Stimulated activated naive B cell treated with anti-CD40 and anti-IgM and Interleukin-4, amounts not matched to agents 10 μg/mL and 1 μg/mL and 100 μg/mL, for 72 hours (primary cell): ENCODE results near the gene LARGE1.

Source experiments
- ATAC-seq, 2 donors: fragments of 150-1000 bp; cut with Tn5 transposase; replicated peaks; 2 replicates each; pipeline ENCODE4 v1.10.0; 2021; ENCODE audit warnings: moderate library complexity in 1 of 2
- DNase-seq: peaks from one replicate; pipeline ENCODE4 v3.0.0; 2021
- H3K27ac Mint-ChIP-seq: one replicate; pipeline ENCODE4 v1.8.0; 2022; ENCODE audit warnings: mild to moderate bottlenecking, mixed read lengths
- H3K27me3 Mint-ChIP-seq, 2 donors: one replicate each; pipeline ENCODE4 v1.8.0; 2022; ENCODE audit warnings: mixed read lengths in 2 of 2
- H3K36me3 Mint-ChIP-seq, 2 donors: one replicate each; pipeline ENCODE4 v1.8.0; 2022; ENCODE audit warnings: mixed read lengths in 2 of 2, mild to moderate bottlenecking in 1 of 2
- H3K4me1 Mint-ChIP-seq, 2 donors: one replicate each; pipeline ENCODE4 v1.8.0; 2022; ENCODE audit warnings: mixed read lengths in 2 of 2, mild to moderate bottlenecking in 1 of 2
- H3K4me3 Mint-ChIP-seq, 2 donors: one replicate each; pipeline ENCODE4 v1.8.0; 2022; ENCODE audit warnings: mild to moderate bottlenecking in 2 of 2, mixed read lengths in 2 of 2, moderate library complexity in 1 of 2
- H3K9me3 Mint-ChIP-seq, 2 donors: one replicate each; pipeline ENCODE4 v1.8.0; 2022; ENCODE audit warnings: mixed read lengths in 2 of 2, mild to moderate bottlenecking in 1 of 2

Gene LARGE1

DNA sequence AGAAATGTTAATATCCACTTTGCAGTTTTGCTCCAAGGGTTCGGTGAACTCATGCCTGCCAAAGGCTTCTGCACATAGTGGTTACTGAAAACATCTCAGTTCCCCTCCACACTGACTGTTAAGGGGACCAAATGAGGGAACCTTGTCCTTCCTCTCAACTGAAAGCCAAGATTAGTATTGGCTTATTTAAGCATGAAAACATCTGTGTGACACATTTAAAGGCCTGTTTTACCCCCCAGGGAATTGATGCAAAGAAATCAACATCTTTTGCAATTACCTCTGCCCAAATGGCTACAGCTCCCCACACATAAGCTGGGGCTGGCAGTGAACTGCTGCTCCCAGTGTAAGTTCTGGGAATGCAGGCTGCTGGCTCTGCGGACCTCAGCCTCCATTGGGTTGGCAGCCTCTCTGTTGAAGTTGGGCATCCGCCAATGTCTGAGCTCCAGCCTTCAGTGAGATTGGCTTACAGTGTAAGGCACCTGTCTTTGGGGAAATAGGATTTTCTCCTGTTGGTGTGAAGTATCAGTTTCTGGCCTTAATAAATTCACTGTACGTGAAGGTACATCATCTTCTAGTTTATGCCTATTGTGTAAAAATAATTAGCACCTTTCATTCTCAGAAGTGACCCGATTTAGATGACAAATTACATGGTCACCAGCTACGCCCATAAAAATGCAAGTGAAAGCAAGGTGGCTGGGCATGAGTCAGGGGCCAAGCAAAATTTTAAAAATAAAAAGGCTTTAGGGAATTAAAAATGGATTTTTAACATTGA, 648.7 kb downstream of the LARGE1 start:
- Mint-ChIP-seq H3K4me3 (peak overlapping the region; percentile 68 to 75), H3K9me3 (peaks cover 3 to 7% of the 10 kb centered on the region in 2 donors), H3K36me3 (peaks cover 9 to 14% of the 10 kb centered on the region in 2 donors), H3K27me3 (no peaks in the 10 kb centered on the region), H3K27ac (peak overlapping the region; percentile 95), H3K4me1 (peaks cover 45 to 73% of the 10 kb centered on the region in 2 donors)
- ATAC-seq (peak; percentile 92 to 94), DNase-seq (peak; percentile 71)

DNA sequence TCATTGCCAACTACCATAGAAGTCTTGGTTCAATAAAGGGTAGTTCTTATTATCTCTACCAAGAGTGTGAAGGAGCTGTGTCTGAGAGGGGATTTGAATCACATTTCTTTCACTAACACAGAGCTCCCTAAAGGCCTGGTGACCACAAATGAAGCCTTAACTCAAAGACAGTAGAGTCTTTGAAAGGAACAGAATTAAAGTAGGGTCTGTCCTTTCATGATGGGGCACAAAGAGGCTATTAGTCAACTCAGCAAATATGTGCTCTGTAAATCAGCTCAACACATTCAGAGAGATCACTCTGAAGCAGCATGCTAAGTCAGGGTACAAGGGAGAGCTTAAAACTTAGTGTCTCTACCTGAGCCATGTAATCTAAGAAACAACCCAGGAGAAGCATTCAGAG, 649.7 kb downstream of the LARGE1 start:
- Mint-ChIP-seq H3K4me1 (peaks cover 44 to 67% of the 10 kb centered on the region in 2 donors), H3K36me3 (peaks cover 7% of the 10 kb centered on the region in 2 donors), H3K9me3 (peaks cover 3 to 7% of the 10 kb centered on the region in 2 donors), H3K27ac (peak overlapping the region; percentile 95), H3K27me3 (no peaks in the 10 kb centered on the region), H3K4me3 (no peak overlapping the region)
- ATAC-seq: no peak
- DNase-seq: no peak

DNA sequence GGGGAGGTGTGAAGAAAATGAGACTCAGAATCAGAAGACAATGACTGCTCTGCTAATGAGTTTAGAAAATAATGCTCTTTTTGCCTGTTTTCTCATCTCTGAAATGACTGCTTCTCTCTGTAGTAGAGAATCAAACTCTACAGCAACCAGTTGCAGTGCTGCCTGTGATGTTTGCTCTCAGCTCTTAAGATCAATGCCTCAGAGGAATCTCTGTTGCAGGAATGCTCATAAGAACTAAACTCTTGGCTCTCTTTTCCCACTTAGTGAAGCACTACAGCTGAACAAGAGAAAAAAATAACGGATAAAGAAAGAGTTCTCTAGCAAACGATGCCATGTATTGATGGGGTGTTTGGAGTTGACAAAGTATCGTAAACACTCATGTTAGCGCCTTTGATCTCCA, 658.6 kb downstream of the LARGE1 start:
- peak overlapping the region; percentile 37 for H3K27ac Mint-ChIP-seq
- no peak for ATAC-seq

DNA sequence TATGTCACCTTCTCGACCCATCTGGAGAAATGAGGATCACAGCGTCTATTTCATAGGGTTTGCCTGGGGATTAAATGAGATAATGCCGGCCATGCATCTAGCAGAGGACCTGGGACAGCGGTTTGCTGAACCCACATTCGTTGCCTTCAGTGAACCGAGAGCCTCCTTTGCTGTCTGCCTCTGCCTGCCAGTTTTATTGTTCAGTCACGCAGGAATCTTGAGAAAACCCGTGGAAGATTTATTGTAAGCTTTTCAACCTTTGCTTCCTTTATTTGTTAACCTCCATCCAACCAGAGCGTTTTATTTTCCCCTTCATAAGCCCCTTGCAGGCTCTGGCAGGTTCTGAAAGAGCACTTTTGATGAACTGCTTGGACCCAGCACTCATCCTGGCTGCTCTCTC, 659.8 kb downstream of the LARGE1 start:
- H3K36me3 Mint-ChIP-seq: peaks cover 2 to 7% of the 10 kb centered on the region in 2 donors
- H3K27ac Mint-ChIP-seq: peak overlapping the region; percentile 60
- H3K27me3 Mint-ChIP-seq: peaks cover 7 to 10% of the 10 kb centered on the region in 2 donors
- peaks cover 0 to 3% of the 10 kb centered on the region in 2 donors for H3K9me3 Mint-ChIP-seq
- no peak overlapping the region for H3K4me3 Mint-ChIP-seq
- DNase-seq: no peak
- H3K4me1 Mint-ChIP-seq: peaks cover 56 to 71% of the 10 kb centered on the region in 2 donors
- ATAC-seq: no peak

More for the DNA sequence above, 658.6 kb downstream of the LARGE1 start:
- Mint-ChIP-seq H3K4me3 (no peak overlapping the region), H3K36me3 (peaks cover 2 to 7% of the 10 kb centered on the region in 2 donors), H3K9me3 (peaks cover 0 to 3% of the 10 kb centered on the region in 2 donors), H3K4me1 (peaks cover 47 to 63% of the 10 kb centered on the region in 2 donors), H3K27me3 (peaks cover 7 to 10% of the 10 kb centered on the region in 2 donors)
- DNase-seq: no peak

DNA sequence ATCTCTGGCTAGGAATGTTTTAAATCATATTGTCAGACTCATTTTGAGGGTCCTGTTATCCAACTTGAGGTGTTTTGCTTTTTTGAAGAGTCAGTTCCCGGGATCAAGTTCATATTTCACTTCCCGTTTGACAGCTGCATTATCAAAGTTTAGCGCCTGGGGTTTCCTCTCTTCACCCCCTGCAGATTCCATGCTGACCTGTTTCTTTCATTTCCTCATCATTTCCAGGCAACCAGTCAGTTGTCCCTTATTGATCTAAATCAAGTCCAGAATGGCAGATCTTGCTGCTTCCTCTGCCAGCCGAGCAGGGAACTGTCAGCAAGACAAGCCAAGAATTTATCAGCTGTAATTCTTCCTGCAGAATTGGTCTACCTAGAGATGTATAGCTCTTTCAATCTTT, 664.5 kb downstream of the LARGE1 start:
- Mint-ChIP-seq H3K4me1 (peaks cover 37 to 68% of the 10 kb centered on the region in 2 donors), H3K36me3 (peaks cover 2 to 10% of the 10 kb centered on the region in 2 donors), H3K27me3 (peaks cover 7 to 18% of the 10 kb centered on the region in 2 donors), H3K9me3 (peaks cover 0 to 5% of the 10 kb centered on the region in 2 donors), H3K4me3 (peak overlapping the region in 1 of 2 donors; percentile 16), H3K27ac (no peak overlapping the region)
- ATAC-seq: peak; percentile 60 to 66
- DNase-seq: no peak

DNA sequence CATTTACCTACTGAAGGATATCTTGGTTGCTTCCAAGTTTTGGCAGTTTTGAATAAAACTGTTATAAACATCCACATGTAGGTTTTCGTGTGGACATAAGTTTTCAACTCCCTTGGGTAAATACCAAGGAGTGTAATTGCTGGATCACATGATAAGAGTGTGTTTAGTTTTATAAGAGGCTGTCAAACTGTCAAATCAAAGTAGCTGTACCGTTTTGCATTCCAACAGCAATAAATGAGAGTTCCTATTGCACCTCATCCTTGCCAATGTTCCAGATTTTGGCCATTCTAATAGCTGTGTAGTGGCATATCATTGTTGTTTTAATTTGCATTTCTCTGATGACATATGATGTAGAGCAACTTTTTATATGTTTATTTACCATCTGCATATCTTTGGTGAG, 671.3 kb downstream of the LARGE1 start:
- Mint-ChIP-seq H3K27ac (no peak overlapping the region), H3K4me3 (no peak overlapping the region), H3K9me3 (peaks cover 3 to 5% of the 10 kb centered on the region in 2 donors), H3K27me3 (peaks cover 4 to 8% of the 10 kb centered on the region in 2 donors), H3K4me1 (peaks cover 20 to 49% of the 10 kb centered on the region in 2 donors), H3K36me3 (peaks cover 5 to 9% of the 10 kb centered on the region in 2 donors)
- no peak for ATAC-seq
- no peak for DNase-seq

DNA sequence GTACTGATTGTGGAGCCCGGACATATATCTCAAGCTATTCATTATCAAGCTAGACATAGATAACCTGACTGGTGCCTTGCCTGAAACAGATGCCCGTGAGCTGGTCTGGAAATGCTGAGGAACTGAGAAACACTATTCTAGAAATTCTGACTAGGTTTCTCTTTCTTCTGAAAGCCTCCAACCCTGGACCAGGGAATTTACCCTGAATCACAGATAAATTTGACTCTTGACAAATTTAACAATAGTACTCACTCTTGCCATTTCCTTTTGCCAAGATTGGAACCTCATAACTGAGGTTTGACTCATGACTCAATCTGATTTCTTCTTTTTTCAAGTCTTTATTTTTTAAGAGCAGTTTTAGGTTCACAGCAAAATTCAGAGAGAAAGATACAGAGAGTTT, 672.5 kb downstream of the LARGE1 start:
- ATAC-seq: peak; percentile 97
- H3K9me3 Mint-ChIP-seq: peaks cover 8 to 9% of the 10 kb centered on the region in 2 donors
- H3K4me3 Mint-ChIP-seq: peak overlapping the region; percentile 23 to 62
- peak; percentile 39 for DNase-seq
- H3K36me3 Mint-ChIP-seq: peaks cover 5 to 10% of the 10 kb centered on the region in 2 donors
- H3K4me1 Mint-ChIP-seq: peaks cover 22 to 54% of the 10 kb centered on the region in 2 donors
- peak overlapping the region; percentile 94 for H3K27ac Mint-ChIP-seq
- peaks cover 4% of the 10 kb centered on the region in 2 donors for H3K27me3 Mint-ChIP-seq

DNA sequence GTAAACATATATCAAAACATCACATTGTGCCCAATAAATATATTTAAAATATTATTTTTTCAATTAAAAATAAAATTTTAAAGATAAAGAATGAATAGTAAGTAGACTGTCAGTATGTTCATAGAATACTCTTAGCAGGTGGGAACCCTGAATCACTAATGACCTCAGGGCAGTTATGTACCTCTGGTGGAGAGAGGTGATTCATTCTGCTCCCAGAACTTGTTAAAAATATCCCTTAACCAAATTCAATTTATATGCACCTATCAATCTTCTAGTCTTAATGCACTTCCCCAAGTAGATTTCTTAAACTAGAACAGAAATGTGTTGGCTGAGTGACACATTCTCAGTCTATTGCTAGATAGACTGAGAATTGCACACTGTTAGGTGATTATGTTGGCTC, 678.2 kb downstream of the LARGE1 start:
- peaks cover 7% of the 10 kb centered on the region in 2 donors for H3K9me3 Mint-ChIP-seq
- no peak overlapping the region for H3K4me3 Mint-ChIP-seq
- peaks cover 5 to 7% of the 10 kb centered on the region in 2 donors for H3K36me3 Mint-ChIP-seq
- DNase-seq (no peak), ATAC-seq (peak; percentile 33 to 61)
- H3K27me3 Mint-ChIP-seq: no peaks in the 10 kb centered on the region
- peaks cover 19 to 31% of the 10 kb centered on the region in 2 donors for H3K4me1 Mint-ChIP-seq
- H3K27ac Mint-ChIP-seq: no peak overlapping the region

DNA sequence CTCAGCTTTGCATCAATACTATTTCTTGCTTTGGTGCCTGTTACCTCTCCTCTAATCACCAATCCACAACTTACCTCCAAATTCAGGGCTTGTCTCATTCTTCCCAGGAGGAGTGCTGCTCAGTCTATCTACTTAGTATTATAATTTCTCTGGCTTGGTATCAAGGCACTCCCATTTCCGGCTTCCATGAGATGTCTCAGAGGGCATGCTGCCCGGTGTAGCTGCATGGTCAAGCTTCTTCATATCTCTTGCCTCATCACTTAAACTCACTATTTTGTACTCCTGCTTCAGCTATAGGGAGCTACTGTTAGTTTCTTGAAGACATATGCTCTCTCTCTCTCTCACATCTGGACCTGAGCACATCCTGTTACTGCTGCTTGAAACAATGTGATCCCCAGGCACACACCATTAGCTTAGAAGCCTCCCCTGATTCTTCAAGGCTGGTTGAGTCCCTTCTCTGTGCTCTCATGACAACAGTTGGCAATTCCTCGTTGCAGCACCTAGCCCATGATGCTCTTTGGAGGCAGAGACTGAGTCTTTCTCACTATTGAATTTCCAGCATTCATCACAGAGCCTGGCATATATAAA, 679.3 kb downstream of the LARGE1 start:
- Mint-ChIP-seq H3K27ac (no peak overlapping the region), H3K4me3 (no peak overlapping the region), H3K4me1 (peaks cover 28 to 37% of the 10 kb centered on the region in 2 donors), H3K36me3 (peaks cover 5 to 7% of the 10 kb centered on the region in 2 donors), H3K9me3 (peaks cover 7% of the 10 kb centered on the region in 2 donors), H3K27me3 (no peaks in the 10 kb centered on the region)
- ATAC-seq (no peak), DNase-seq (no peak)

DNA sequence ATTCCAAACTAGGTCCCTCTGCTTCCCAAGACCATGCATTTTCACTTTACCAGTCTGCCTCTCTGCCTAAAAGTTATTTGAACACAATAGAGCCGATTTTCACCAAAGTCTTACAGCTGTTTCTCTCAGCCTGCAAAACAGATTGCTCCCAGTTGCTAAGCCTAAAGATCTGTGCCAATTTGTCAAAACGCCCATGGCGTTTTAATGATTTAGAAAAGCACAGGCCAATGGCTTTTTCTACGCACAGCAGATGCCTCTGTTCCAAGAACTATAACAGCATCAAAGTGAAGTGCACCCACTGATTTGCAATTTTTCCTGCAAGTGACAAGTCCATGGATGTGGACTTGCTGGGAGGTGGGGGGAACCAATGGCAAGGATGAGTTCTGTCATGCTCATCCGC, 688.2 kb downstream of the LARGE1 start:
- DNase-seq (no peak), ATAC-seq (no peak)
- Mint-ChIP-seq H3K9me3 (peaks cover 16 to 24% of the 10 kb centered on the region in 2 donors), H3K4me1 (peaks cover 13 to 14% of the 10 kb centered on the region in 2 donors), H3K27ac (no peak overlapping the region), H3K4me3 (no peak overlapping the region), H3K27me3 (no peaks in the 10 kb centered on the region), H3K36me3 (peaks cover 10 to 22% of the 10 kb centered on the region in 2 donors)

DNA sequence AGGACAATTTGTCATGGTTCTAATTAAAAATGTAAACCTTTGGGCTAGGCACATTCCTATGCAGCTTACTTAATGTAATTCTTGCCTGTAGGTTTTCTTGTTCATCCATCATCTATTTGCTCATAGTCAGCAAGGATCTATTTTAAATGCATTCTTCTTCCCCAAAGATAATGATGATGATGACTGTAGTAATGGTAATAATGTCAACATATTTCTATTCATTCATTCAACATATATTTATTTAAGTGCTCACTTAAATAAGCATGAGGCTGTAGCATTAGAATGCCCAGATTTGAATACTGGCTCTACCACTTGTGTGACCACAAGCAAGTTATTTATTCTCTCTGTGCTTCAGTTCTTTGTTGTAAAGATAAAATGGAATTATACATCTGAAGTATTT, 692.5 kb downstream of the LARGE1 start:
- H3K4me3 Mint-ChIP-seq: no peak overlapping the region
- H3K36me3 Mint-ChIP-seq: peaks cover 11 to 24% of the 10 kb centered on the region in 2 donors
- H3K4me1 Mint-ChIP-seq: peaks cover 3 to 12% of the 10 kb centered on the region in 2 donors
- H3K9me3 Mint-ChIP-seq: peaks cover 18 to 24% of the 10 kb centered on the region in 2 donors
- H3K27ac Mint-ChIP-seq: no peak overlapping the region
- H3K27me3 Mint-ChIP-seq: no peaks in the 10 kb centered on the region
- DNase-seq (no peak), ATAC-seq (no peak)

DNA sequence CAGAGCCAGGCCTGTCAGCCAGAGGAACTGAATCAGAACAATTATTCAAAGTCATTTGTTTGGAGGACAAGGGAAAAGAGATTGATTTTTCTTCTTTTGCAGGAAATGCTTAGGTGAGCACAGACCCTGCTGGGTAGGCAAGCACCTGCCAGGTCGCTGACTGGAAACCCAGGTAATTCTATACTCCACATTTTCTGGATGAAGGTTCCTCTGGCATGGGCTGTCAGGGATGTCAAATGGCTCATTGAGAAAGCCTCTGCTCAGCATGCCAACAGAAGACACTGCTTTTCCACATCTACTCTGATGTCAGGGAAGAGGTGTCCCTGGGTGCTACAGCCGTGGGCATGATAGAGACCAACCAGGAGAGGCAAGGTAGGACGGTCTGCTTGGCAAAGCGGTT, 695.4 kb downstream of the LARGE1 start:
- no peak for ATAC-seq
- H3K27ac Mint-ChIP-seq: no peak overlapping the region
- peaks cover 9 to 15% of the 10 kb centered on the region in 2 donors for H3K36me3 Mint-ChIP-seq

More for the DNA sequence above, 695.4 kb downstream of the LARGE1 start:
- Mint-ChIP-seq H3K9me3 (peaks cover 11 to 13% of the 10 kb centered on the region in 2 donors), H3K4me3 (no peak overlapping the region), H3K4me1 (peaks cover 8 to 18% of the 10 kb centered on the region in 2 donors), H3K27me3 (no peaks in the 10 kb centered on the region)
- DNase-seq: no peak
